Upper lobe of left lung (tissue), 4 donors: Measurements from ENCODE around the gene DOCK4.

Source experiments
- EP300 ChIP-seq, 4 donors: sonication (generic); formaldehyde crosslinking; IDR thresholded peaks; one replicate each; pipeline ENCODE4 v1.5.1; 2017; ENCODE audit warnings: antibody characterized with exemption in 4 of 4, control low read depth in 2 of 4
- POLR2A ChIP-seq, 4 donors: fragments of 450-650 bp; IDR thresholded peaks; one replicate each; pipeline ENCODE4 v1.5.1; 2016 to 2017; ENCODE audit warnings: antibody characterized with exemption in 4 of 4, mild to moderate bottlenecking in 2 of 4
- POLR2AphosphoS5 ChIP-seq, 2 donors: sonication (generic); formaldehyde crosslinking; IDR thresholded peaks; one replicate each; pipeline ENCODE4 v1.5.1; 2017; ENCODE audit warnings: antibody characterized with exemption in 2 of 2
- TF ChIP-seq, protein P1 (sequence below), 6 experiments: fragments of 450-650 bp in 4 of 6; fragments of 200-600 bp in 2 of 6; sonication (generic) in 2 of 6; IDR thresholded peaks; one replicate each; pipeline ENCODE4 v1.5.1; 2016 to 2019; ENCODE audit warnings: antibody characterized with exemption in 6 of 6

DNA sequence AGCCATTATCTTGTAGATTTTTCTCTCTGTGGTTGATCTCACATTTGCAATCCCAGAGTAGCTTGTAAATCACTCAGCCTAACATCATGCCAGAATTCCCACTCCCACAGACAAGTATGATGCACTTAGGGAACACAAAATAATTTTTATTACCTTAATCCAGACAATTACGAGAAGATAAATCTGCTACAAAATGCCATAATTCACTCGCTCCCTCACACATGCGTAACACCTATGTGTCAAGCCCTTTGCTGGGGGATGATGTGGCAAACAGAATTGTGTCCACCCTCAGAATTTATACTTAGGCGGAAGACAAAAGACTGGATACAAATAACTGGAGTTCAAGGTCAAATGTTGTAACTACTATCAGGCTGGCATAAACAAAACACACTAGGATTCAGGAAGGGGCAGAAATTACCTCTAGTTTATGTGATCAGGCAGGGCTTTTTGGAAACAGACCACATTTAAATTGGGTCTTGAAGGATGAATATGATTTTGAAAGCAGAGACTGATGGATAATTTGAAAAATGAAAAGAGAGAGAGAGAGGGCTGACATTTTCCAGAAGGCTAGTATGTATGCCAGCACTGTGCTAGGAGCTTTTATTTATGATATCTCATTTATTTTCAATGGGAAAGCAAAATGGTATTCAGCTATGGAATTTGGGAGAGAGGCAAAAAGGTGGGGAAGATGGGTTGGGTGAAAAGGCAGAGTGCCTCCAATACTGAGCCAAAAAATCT is 69.8 kb downstream of the DOCK4 start:
- TF ChIP-seq, protein P1, sequence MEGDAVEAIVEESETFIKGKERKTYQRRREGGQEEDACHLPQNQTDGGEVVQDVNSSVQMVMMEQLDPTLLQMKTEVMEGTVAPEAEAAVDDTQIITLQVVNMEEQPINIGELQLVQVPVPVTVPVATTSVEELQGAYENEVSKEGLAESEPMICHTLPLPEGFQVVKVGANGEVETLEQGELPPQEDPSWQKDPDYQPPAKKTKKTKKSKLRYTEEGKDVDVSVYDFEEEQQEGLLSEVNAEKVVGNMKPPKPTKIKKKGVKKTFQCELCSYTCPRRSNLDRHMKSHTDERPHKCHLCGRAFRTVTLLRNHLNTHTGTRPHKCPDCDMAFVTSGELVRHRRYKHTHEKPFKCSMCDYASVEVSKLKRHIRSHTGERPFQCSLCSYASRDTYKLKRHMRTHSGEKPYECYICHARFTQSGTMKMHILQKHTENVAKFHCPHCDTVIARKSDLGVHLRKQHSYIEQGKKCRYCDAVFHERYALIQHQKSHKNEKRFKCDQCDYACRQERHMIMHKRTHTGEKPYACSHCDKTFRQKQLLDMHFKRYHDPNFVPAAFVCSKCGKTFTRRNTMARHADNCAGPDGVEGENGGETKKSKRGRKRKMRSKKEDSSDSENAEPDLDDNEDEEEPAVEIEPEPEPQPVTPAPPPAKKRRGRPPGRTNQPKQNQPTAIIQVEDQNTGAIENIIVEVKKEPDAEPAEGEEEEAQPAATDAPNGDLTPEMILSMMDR (IDR thresholded peaks at IDR 0.05), result no peak
- no peak for TF ChIP-seq EP300 (IDR thresholded peaks at IDR 0.05)
- no peak for TF ChIP-seq POLR2A (IDR thresholded peaks at IDR 0.05)
- no peak for TF ChIP-seq POLR2AphosphoS5 (IDR thresholded peaks at IDR 0.05)
